ENCODE data around the gene TJP3. TPM values are rescaled to one million over a fixed set of nuclear protein-coding genes. Genes with fewer than 3 reads are reported as not detected.
A peak's percentile ranks its signal among the peaks of the same experiment; 100 is the strongest.

Gene TJP3
- total RNA-seq, 3 donors from 2014 or later (not counting 1 experiment from before 2014, with no cell fraction given): 1.1 to 2.9 (median 1.3) TPM

- ATAC-seq (no peak), DNase-seq (no peak)
- no peak overlapping the region for H3K27ac ChIP-seq (ENCODE audit: low read length)
- H3K27me3 ChIP-seq (ENCODE audit: control insufficient read depth, insufficient read depth, low read length): peaks cover 29% of the 10 kb centered on the region
- H3K4me3 ChIP-seq (ENCODE audit: low read length): no peak overlapping the region
- intact Hi-C loops (cut with micrococcal nuclease): loop anchor here (5.0 kb wide), 1 partner anchor 102 kb away; no protein-coding TSS in a partner anchor
- Mint-ChIP-seq H3K4me3 (peak overlapping the region; percentile 64), H3K36me3 (no peaks in the 10 kb centered on the region), H3K27me3 (ENCODE audit: low read depth in 2 of 2) (peaks cover 0 to 23% of the 10 kb centered on the region in 2 donors), H3K27ac (peak overlapping the region in 1 of 2 donors; percentile 36), H3K9me3 (no peaks in the 10 kb centered on the region), H3K4me1 (peaks cover 0 to 16% of the 10 kb centered on the region in 2 donors)
- H3K9me3 ChIP-seq (ENCODE audit: control insufficient read depth, insufficient read depth, low read length): no peaks in the 10 kb centered on the region
- no peak for TF ChIP-seq CTCF (IDR thresholded peaks at IDR 0.05)
- no peaks in the 10 kb centered on the region for H3K36me3 ChIP-seq (ENCODE audit: control insufficient read depth, insufficient read depth, low read length)
- 44% methylated on average over 9 of the region's 9 CpGs for WGBS (ENCODE audit: insufficient coverage)
- peaks cover 19% of the 10 kb centered on the region for H3K4me1 ChIP-seq (ENCODE audit: control insufficient read depth, insufficient read depth, low read length)
Observed at GRCh38 chr19:3720349-3720917, 12.2 kb downstream of the TJP3 start.

GRCh38 chr19:3721131-3721886 lies 13.1 kb downstream of the TJP3 start:
- no peaks in the 10 kb centered on the region for H3K36me3 Mint-ChIP-seq
- peaks cover 0 to 23% of the 10 kb centered on the region in 2 donors for H3K27me3 Mint-ChIP-seq (ENCODE audit: low read depth in 2 of 2)
- Histone ChIP-seq H3K27ac (ENCODE audit: low read length) (no peak overlapping the region), H3K9me3 (ENCODE audit: control insufficient read depth, insufficient read depth, low read length) (no peaks in the 10 kb centered on the region), H3K4me3 (ENCODE audit: low read length) (peak overlapping the region; percentile 32), H3K4me1 (ENCODE audit: control insufficient read depth, insufficient read depth, low read length) (peaks cover 19% of the 10 kb centered on the region), H3K36me3 (ENCODE audit: control insufficient read depth, insufficient read depth, low read length) (no peaks in the 10 kb centered on the region), H3K27me3 (ENCODE audit: control insufficient read depth, insufficient read depth, low read length) (peaks cover 29% of the 10 kb centered on the region)
- intact Hi-C loops (cut with micrococcal nuclease): loop anchor here (5.0 kb wide), 1 partner anchor 101 kb away; no protein-coding TSS in a partner anchor
- WGBS (ENCODE audit: insufficient coverage): 24% methylated on average over 42 of the region's 46 CpGs
- DNase-seq: peak; percentile 83 to 90
- peak overlapping the region; percentile 64 for H3K4me3 Mint-ChIP-seq
- no peak for TF ChIP-seq CTCF (IDR thresholded peaks at IDR 0.05)
- H3K4me1 Mint-ChIP-seq: peaks cover 0 to 16% of the 10 kb centered on the region in 2 donors
- peak overlapping the region in 1 of 2 donors; percentile 36 for H3K27ac Mint-ChIP-seq
- ATAC-seq: peak; percentile 95 to 98 (median 98)
- no peaks in the 10 kb centered on the region for H3K9me3 Mint-ChIP-seq

GRCh38 chr19:3721887-3722442 lies 13.8 kb downstream of the TJP3 start:
- Histone ChIP-seq H3K27me3 (ENCODE audit: control insufficient read depth, insufficient read depth, low read length) (peaks cover 29% of the 10 kb centered on the region), H3K9me3 (ENCODE audit: control insufficient read depth, insufficient read depth, low read length) (no peaks in the 10 kb centered on the region), H3K4me1 (ENCODE audit: control insufficient read depth, insufficient read depth, low read length) (peaks cover 19% of the 10 kb centered on the region), H3K4me3 (ENCODE audit: low read length) (peak overlapping the region; percentile 32), H3K36me3 (ENCODE audit: control insufficient read depth, insufficient read depth, low read length) (no peaks in the 10 kb centered on the region), H3K27ac (ENCODE audit: low read length) (no peak overlapping the region)
- Mint-ChIP-seq H3K27ac (no peak overlapping the region), H3K36me3 (no peaks in the 10 kb centered on the region), H3K4me1 (peaks cover 0 to 16% of the 10 kb centered on the region in 2 donors), H3K27me3 (ENCODE audit: low read depth in 2 of 2) (peaks cover 0 to 23% of the 10 kb centered on the region in 2 donors), H3K9me3 (no peaks in the 10 kb centered on the region), H3K4me3 (peak overlapping the region; percentile 53)
- TF ChIP-seq CTCF (IDR thresholded peaks at IDR 0.05): no peak
- WGBS (ENCODE audit: insufficient coverage): 8% methylated on average over 25 of the region's 26 CpGs
- DNase-seq: no peak
- intact Hi-C loops (cut with micrococcal nuclease): loop anchor here (5.0 kb wide), 1 partner anchor 100 kb away; no protein-coding TSS in a partner anchor
- no peak for ATAC-seq
